Activated naive CD8-positive, alpha-beta T cell treated with anti-CD3 and anti-CD28 coated beads for 36 hours (primary cell): ENCODE measurements around the gene GBE1. TPM values are rescaled to one million over a fixed set of nuclear protein-coding genes. Genes with fewer than 3 reads are reported as not detected.

ENCODE experiments used
- DNase-seq: peaks from one replicate; pipeline ENCODE4 v3.0.0; 2021
- H3K27ac Mint-ChIP-seq: one replicate; pipeline ENCODE4 v1.8.0; 2022; ENCODE audit warnings: mild to moderate bottlenecking, moderate library complexity, mixed read lengths
- H3K27me3 Mint-ChIP-seq: one replicate; pipeline ENCODE4 v1.8.0; 2022; ENCODE audit warnings: mild to moderate bottlenecking, mixed read lengths
- H3K36me3 Mint-ChIP-seq: one replicate; pipeline ENCODE4 v1.8.0; 2021; ENCODE audit warnings: mild to moderate bottlenecking, mixed read lengths
- H3K4me1 Mint-ChIP-seq: one replicate; pipeline ENCODE4 v1.8.0; 2021; ENCODE audit warnings: mixed read lengths
- H3K4me3 Mint-ChIP-seq: one replicate; pipeline ENCODE4 v1.8.0; 2022; ENCODE audit warnings: mild to moderate bottlenecking, moderate library complexity, mixed read lengths
- H3K9me3 Mint-ChIP-seq: one replicate; pipeline ENCODE4 v1.8.0; 2022; ENCODE audit warnings: mixed read lengths
- total RNA-seq, 2 experiments: library from RNA; stranded (reverse); gene quantifications; one replicate each; pipeline ENCODE4 v1.2.3, GENCODE V29; 2021

Gene GBE1
- total RNA-seq, 2 experiments from 2014 or later = 69.2 to 70.4 TPM

- H3K4me1 Mint-ChIP-seq = no peaks in the 10 kb centered on the region
- no peaks in the 10 kb centered on the region for H3K27me3 Mint-ChIP-seq
- no peak overlapping the region for H3K27ac Mint-ChIP-seq
- H3K4me3 Mint-ChIP-seq = no peak overlapping the region
- H3K36me3 Mint-ChIP-seq = peaks cover 19% of the 10 kb centered on the region
- H3K9me3 Mint-ChIP-seq = no peaks in the 10 kb centered on the region
- DNase-seq = no peak
Measured at GRCh38 chr3:81695302-81695701, 66.1 kb downstream of the GBE1 start.

GRCh38 chr3:81694662-81695061 lies 66.8 kb downstream of the GBE1 start:
- H3K27me3 Mint-ChIP-seq = no peaks in the 10 kb centered on the region
- H3K36me3 Mint-ChIP-seq = peaks cover 20% of the 10 kb centered on the region
- no peak for DNase-seq
- no peaks in the 10 kb centered on the region for H3K4me1 Mint-ChIP-seq
- H3K27ac Mint-ChIP-seq = no peak overlapping the region
- no peak overlapping the region for H3K4me3 Mint-ChIP-seq
- no peaks in the 10 kb centered on the region for H3K9me3 Mint-ChIP-seq

- no peaks in the 10 kb centered on the region for H3K27me3 Mint-ChIP-seq
- DNase-seq = no peak
- no peak overlapping the region for H3K27ac Mint-ChIP-seq
- no peaks in the 10 kb centered on the region for H3K9me3 Mint-ChIP-seq
- H3K36me3 Mint-ChIP-seq = peaks cover 17% of the 10 kb centered on the region
- H3K4me3 Mint-ChIP-seq = no peak overlapping the region
- H3K4me1 Mint-ChIP-seq = no peaks in the 10 kb centered on the region
Measured at GRCh38 chr3:81692766-81693165, 68.7 kb downstream of the GBE1 start.

GRCh38 chr3:81689617-81690016 lies 71.8 kb downstream of the GBE1 start:
- Mint-ChIP-seq H3K4me1 (no peaks in the 10 kb centered on the region), H3K9me3 (no peaks in the 10 kb centered on the region), H3K36me3 (peaks cover 31% of the 10 kb centered on the region), H3K27ac (no peak overlapping the region), H3K4me3 (no peak overlapping the region), H3K27me3 (no peaks in the 10 kb centered on the region)
- no peak for DNase-seq

- Mint-ChIP-seq H3K27me3 (no peaks in the 10 kb centered on the region), H3K36me3 (peaks cover 38% of the 10 kb centered on the region), H3K4me1 (no peaks in the 10 kb centered on the region), H3K4me3 (no peak overlapping the region), H3K9me3 (peaks cover 1% of the 10 kb centered on the region), H3K27ac (no peak overlapping the region)
- DNase-seq = no peak
Measured at GRCh38 chr3:81684751-81685395, 76.6 kb downstream of the GBE1 start.

GRCh38 chr3:81676706-81677456 lies 84.6 kb downstream of the GBE1 start:
- no peak overlapping the region for H3K4me3 Mint-ChIP-seq
- no peaks in the 10 kb centered on the region for H3K27me3 Mint-ChIP-seq
- H3K9me3 Mint-ChIP-seq = peaks cover 1% of the 10 kb centered on the region
- no peak for DNase-seq
- no peak overlapping the region for H3K27ac Mint-ChIP-seq
- H3K4me1 Mint-ChIP-seq = no peaks in the 10 kb centered on the region
- peaks cover 13% of the 10 kb centered on the region for H3K36me3 Mint-ChIP-seq

GRCh38 chr3:81674690-81675089 lies 86.8 kb downstream of the GBE1 start:
- Mint-ChIP-seq H3K27ac (no peak overlapping the region), H3K4me3 (no peak overlapping the region), H3K9me3 (no peaks in the 10 kb centered on the region), H3K36me3 (peaks cover 2% of the 10 kb centered on the region), H3K4me1 (no peaks in the 10 kb centered on the region), H3K27me3 (no peaks in the 10 kb centered on the region)
- DNase-seq = no peak

GRCh38 chr3:81668283-81668682 lies 93.2 kb downstream of the GBE1 start:
- DNase-seq = no peak
- no peaks in the 10 kb centered on the region for H3K4me1 Mint-ChIP-seq
- H3K27ac Mint-ChIP-seq = no peak overlapping the region
- no peaks in the 10 kb centered on the region for H3K27me3 Mint-ChIP-seq
- peaks cover 3% of the 10 kb centered on the region for H3K36me3 Mint-ChIP-seq
- no peaks in the 10 kb centered on the region for H3K9me3 Mint-ChIP-seq
- H3K4me3 Mint-ChIP-seq = no peak overlapping the region

- Mint-ChIP-seq H3K36me3 (peaks cover 3% of the 10 kb centered on the region), H3K27me3 (no peaks in the 10 kb centered on the region), H3K4me1 (no peaks in the 10 kb centered on the region), H3K27ac (no peak overlapping the region), H3K9me3 (no peaks in the 10 kb centered on the region), H3K4me3 (no peak overlapping the region)
- DNase-seq = no peak
Measured at GRCh38 chr3:81666502-81667121, 94.8 kb downstream of the GBE1 start.

GRCh38 chr3:81663114-81663513 lies 98.3 kb downstream of the GBE1 start:
- peaks cover 6% of the 10 kb centered on the region for H3K36me3 Mint-ChIP-seq
- H3K4me3 Mint-ChIP-seq = no peak overlapping the region

GRCh38 chr3:81660036-81660435 lies 101.4 kb downstream of the GBE1 start:
- Mint-ChIP-seq H3K27me3 (no peaks in the 10 kb centered on the region), H3K27ac (no peak overlapping the region)
- no peak for DNase-seq

More at GRCh38 chr3:81663114-81663513, 98.3 kb downstream of the GBE1 start:
- no peak for DNase-seq
- Mint-ChIP-seq H3K4me1 (peaks cover 2% of the 10 kb centered on the region), H3K27me3 (no peaks in the 10 kb centered on the region), H3K27ac (no peak overlapping the region), H3K9me3 (no peaks in the 10 kb centered on the region)

GRCh38 chr3:81658322-81658997 lies 103.0 kb downstream of the GBE1 start:
- no peak for DNase-seq
- Mint-ChIP-seq H3K27ac (no peak overlapping the region), H3K9me3 (no peaks in the 10 kb centered on the region), H3K4me3 (no peak overlapping the region), H3K36me3 (peaks cover 3% of the 10 kb centered on the region), H3K27me3 (no peaks in the 10 kb centered on the region), H3K4me1 (peaks cover 2% of the 10 kb centered on the region)

More at GRCh38 chr3:81660036-81660435, 101.4 kb downstream of the GBE1 start:
- no peak overlapping the region for H3K4me3 Mint-ChIP-seq
- H3K36me3 Mint-ChIP-seq = peaks cover 3% of the 10 kb centered on the region
- no peaks in the 10 kb centered on the region for H3K9me3 Mint-ChIP-seq
- H3K4me1 Mint-ChIP-seq = peaks cover 2% of the 10 kb centered on the region

GRCh38 chr3:81651139-81651538 lies 110.3 kb downstream of the GBE1 start:
- Mint-ChIP-seq H3K27ac (no peak overlapping the region), H3K36me3 (no peaks in the 10 kb centered on the region), H3K4me3 (no peak overlapping the region), H3K9me3 (no peaks in the 10 kb centered on the region), H3K27me3 (no peaks in the 10 kb centered on the region), H3K4me1 (no peaks in the 10 kb centered on the region)
- no peak for DNase-seq

- H3K27me3 Mint-ChIP-seq = no peaks in the 10 kb centered on the region
- no peaks in the 10 kb centered on the region for H3K9me3 Mint-ChIP-seq
- H3K4me1 Mint-ChIP-seq = no peaks in the 10 kb centered on the region
- no peak overlapping the region for H3K4me3 Mint-ChIP-seq
- H3K36me3 Mint-ChIP-seq = no peaks in the 10 kb centered on the region
- no peak overlapping the region for H3K27ac Mint-ChIP-seq
- no peak for DNase-seq
Measured at GRCh38 chr3:81650187-81650586, 111.3 kb downstream of the GBE1 start.

- H3K4me1 Mint-ChIP-seq = no peaks in the 10 kb centered on the region
- H3K36me3 Mint-ChIP-seq = peaks cover 6% of the 10 kb centered on the region
- no peak for DNase-seq
- no peaks in the 10 kb centered on the region for H3K27me3 Mint-ChIP-seq
- H3K27ac Mint-ChIP-seq = no peak overlapping the region
- H3K9me3 Mint-ChIP-seq = no peaks in the 10 kb centered on the region
- H3K4me3 Mint-ChIP-seq = no peak overlapping the region
Measured at GRCh38 chr3:81645248-81645647, 116.2 kb downstream of the GBE1 start.
